Mesothelial cell of epicardium (in vitro differentiated cells): ENCODE results near the gene EML4. TPM values are rescaled to one million over a fixed set of nuclear protein-coding genes. Genes with fewer than 3 reads are reported as not detected.

Experiments
- DNase-seq, 2 experiments: peaks; one replicate each; pipeline ENCODE4 v3.0.0; 2021; ENCODE audit warnings: low spot score in 2 of 2; ENCODE audit not compliant: unreplicated experiment in 2 of 2
- H3K27ac Mint-ChIP-seq: 2 replicates; pipeline ENCODE4 v1.8.0; 2021; ENCODE audit warnings: mixed read lengths
- H3K27me3 Mint-ChIP-seq: 2 replicates; pipeline ENCODE4 v1.8.0; 2021; ENCODE audit warnings: low read depth, mixed read lengths
- H3K36me3 Mint-ChIP-seq: 2 replicates; pipeline ENCODE4 v1.8.0; 2021; ENCODE audit warnings: mixed read lengths
- H3K4me1 Mint-ChIP-seq: 2 replicates; pipeline ENCODE4 v1.8.0; 2021; ENCODE audit warnings: mixed read lengths
- H3K4me3 Mint-ChIP-seq: 2 replicates; pipeline ENCODE4 v1.8.0; 2021; ENCODE audit warnings: mild to moderate bottlenecking, moderate library complexity, mixed read lengths
- H3K9me3 Mint-ChIP-seq: 2 replicates; pipeline ENCODE4 v1.8.0; 2021; ENCODE audit warnings: mixed read lengths
- total RNA-seq: library from RNA; stranded (reverse); gene quantifications from 3 replicates; pipeline ENCODE4 v1.2.1, GENCODE V29; 2021
- TF ChIP-seq, protein P1 (sequence below): fragments of 200-600 bp; sonication (generic); IDR thresholded peaks from one replicate; pipeline ENCODE4 v1.5.0; 2021; ENCODE audit warnings: antibody characterized with exemption; ENCODE audit not compliant: unreplicated experiment

EML4 gene
- total RNA-seq, 1 donor from 2014 or later: 95.6 TPM

DNA sequence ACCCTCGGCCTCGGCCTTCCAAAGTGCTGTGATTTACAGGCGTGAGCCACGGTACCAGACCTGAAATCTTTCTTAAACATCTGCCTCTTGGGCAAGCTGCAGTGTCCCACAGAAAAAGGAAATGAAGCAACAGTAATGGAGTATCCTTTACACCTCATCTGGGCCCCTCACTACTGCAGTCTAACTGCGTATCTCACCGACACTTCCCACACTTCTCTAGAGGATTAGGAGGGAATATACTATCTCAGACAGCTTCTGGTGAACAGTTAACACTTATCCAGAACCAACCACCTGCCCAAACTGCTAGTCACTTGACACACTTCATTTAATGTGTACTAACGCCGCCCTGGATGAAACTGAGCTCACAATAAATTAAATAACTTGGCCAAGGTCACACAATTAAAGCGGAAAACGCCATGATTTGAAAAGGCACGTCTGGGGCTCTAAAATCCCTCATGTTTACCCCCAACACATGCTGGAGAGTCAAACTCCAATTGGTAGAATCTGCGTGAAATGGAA lies 190.9 kb downstream of the EML4 start:
- TF ChIP-seq, protein P1, sequence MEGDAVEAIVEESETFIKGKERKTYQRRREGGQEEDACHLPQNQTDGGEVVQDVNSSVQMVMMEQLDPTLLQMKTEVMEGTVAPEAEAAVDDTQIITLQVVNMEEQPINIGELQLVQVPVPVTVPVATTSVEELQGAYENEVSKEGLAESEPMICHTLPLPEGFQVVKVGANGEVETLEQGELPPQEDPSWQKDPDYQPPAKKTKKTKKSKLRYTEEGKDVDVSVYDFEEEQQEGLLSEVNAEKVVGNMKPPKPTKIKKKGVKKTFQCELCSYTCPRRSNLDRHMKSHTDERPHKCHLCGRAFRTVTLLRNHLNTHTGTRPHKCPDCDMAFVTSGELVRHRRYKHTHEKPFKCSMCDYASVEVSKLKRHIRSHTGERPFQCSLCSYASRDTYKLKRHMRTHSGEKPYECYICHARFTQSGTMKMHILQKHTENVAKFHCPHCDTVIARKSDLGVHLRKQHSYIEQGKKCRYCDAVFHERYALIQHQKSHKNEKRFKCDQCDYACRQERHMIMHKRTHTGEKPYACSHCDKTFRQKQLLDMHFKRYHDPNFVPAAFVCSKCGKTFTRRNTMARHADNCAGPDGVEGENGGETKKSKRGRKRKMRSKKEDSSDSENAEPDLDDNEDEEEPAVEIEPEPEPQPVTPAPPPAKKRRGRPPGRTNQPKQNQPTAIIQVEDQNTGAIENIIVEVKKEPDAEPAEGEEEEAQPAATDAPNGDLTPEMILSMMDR: no peak
- H3K9me3 Mint-ChIP-seq: no peaks in the 10 kb centered on the region
- no peak for DNase-seq
- peak overlapping the region; percentile 99 for H3K27ac Mint-ChIP-seq
- peaks cover 28% of the 10 kb centered on the region for H3K4me1 Mint-ChIP-seq
- no peaks in the 10 kb centered on the region for H3K36me3 Mint-ChIP-seq
- H3K4me3 Mint-ChIP-seq: peak overlapping the region; percentile 94
- no peaks in the 10 kb centered on the region for H3K27me3 Mint-ChIP-seq

DNA sequence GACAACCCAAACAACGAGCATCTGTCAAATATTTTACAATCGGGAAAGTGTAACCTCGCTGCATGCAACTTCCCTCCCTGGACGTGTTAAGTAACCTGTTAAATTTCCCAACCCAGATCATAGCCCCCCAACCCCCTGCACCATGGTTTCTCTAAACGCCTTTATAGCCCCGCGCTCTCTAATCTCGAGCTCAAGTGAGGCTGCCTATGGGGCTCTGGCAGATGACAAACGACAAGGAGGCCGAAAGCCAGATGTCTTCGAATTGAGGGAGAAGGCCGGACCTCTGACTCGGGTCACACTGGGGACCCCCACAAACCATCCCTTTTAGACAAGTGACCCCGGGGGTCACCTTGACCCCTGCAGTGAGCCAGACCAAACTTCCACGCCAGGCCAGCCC lies 191.3 kb downstream of the EML4 start:
- no peak for DNase-seq
- TF ChIP-seq, protein P1: no peak
- peak overlapping the region; percentile 99 for H3K27ac Mint-ChIP-seq

DNA sequence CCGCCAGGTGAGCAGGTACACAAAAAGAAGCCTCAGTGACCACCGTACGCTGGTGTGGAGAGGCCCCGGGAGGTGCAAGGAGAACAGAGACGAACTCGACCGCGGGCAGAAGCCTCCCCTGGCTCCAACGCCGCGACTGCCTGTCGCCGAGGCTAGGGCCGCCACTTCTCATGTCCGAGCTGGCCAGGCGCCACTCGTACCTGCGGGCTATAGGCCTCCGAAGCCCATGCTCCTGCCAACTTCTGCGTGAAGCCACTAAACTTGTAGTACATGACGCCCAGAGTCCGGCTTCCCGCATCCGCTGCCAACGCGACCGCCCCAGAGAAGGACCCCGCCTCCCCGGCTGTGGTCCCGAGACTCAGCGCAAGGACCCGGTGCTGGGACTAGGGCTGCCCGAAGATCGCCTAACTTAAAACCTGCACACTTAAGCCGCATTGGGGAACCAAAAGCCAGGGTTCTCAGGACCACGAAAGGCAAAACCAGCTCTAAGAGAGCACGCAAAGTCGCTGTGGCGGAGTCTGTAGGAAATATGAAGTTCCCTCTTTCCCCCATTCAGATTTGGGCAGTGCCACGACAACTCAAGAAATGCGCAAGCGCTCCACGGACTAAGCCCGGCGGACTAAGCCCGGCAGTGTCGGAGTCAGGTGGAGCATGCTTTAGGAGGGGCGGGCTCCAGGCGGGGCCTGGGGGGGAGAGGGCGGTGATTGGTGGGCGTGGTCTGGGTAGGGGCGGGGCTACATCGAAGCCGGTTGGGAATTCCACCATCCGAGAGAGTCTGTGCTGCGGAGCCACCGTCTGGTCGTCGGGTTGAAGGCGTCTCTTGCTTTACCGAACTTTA lies 192.0 kb downstream of the EML4 start, which contains the start of gene COX7A2L:
Gene COX7A2L, minus strand, starts transcription at position 328 of the 838 bp plus-strand sequence. Its CDS starts 56 bp downstream, at position 272.
- H3K4me3 Mint-ChIP-seq: peak within 1 kb of the TSS; percentile 94
- no peaks in the 10 kb centered on the region for H3K9me3 Mint-ChIP-seq
- DNase-seq: peak; percentile 95 to 98
- H3K4me1 Mint-ChIP-seq: peaks cover 28% of the 10 kb centered on the region
- no peaks in the 10 kb centered on the region for H3K27me3 Mint-ChIP-seq
- peak within 1 kb of the TSS; percentile 99 for H3K27ac Mint-ChIP-seq
- TF ChIP-seq, protein P1: no peak
- H3K36me3 Mint-ChIP-seq: no peaks in the 10 kb centered on the region

More for the DNA sequence above, 191.3 kb downstream of the EML4 start:
- Mint-ChIP-seq H3K4me1 (peaks cover 28% of the 10 kb centered on the region), H3K36me3 (no peaks in the 10 kb centered on the region), H3K9me3 (no peaks in the 10 kb centered on the region), H3K4me3 (peak overlapping the region; percentile 94), H3K27me3 (no peaks in the 10 kb centered on the region)

DNA sequence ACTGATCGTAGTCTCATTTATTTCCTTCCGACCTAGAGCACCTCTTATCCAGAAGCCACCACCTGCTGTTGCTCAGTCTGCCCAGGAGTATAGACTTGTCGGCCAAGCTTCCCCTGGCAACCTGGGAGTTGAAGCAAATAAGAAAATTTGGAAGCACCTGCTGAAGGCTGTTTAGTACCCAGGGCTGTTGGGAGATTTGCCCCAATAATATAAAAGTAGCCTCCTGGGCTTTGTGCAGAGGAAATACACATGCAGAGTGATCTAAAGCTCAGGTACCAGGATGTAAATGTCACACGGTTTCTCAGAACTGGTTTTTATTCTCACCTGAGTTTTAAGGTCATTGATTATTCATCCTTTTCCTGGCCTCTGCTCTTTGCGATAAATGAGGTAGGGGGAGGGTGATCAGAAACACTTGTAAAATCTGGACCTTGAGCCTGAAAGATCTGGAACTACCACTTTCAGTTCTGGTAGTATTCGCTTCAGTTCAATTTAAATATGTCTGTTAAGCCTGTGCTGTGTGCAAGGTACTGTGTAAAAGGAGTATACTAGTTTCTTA lies 192.7 kb downstream of the EML4 start:
- peaks cover 34% of the 10 kb centered on the region for H3K4me1 Mint-ChIP-seq
- H3K36me3 Mint-ChIP-seq: no peaks in the 10 kb centered on the region
- H3K4me3 Mint-ChIP-seq: peak overlapping the region; percentile 94
- H3K9me3 Mint-ChIP-seq: no peaks in the 10 kb centered on the region
- no peaks in the 10 kb centered on the region for H3K27me3 Mint-ChIP-seq
- DNase-seq: no peak
- peak overlapping the region; percentile 99 for H3K27ac Mint-ChIP-seq
- TF ChIP-seq, protein P1: no peak

DNA sequence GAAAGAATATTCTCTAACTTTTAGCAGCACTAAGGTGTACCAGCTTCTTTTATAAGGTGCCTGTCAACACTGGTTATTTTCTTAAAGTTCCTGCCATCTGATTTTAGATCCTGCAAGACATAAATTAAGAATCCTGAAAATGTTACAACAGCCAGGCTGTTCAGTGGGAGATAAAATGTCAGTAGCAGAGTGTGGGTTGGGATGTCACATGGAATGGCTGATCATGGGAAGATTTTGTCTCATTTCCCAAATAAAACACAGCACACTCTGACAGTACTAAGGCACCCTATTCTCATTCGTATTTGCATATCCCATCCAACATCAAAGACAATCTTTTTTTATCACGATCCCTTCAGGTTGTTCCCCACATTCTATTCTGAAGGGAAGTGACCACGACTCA lies 194.3 kb downstream of the EML4 start:
- H3K4me3 Mint-ChIP-seq: no peak overlapping the region

More for the DNA sequence above, 194.3 kb downstream of the EML4 start:
- H3K9me3 Mint-ChIP-seq: no peaks in the 10 kb centered on the region
- H3K36me3 Mint-ChIP-seq: no peaks in the 10 kb centered on the region
- H3K27ac Mint-ChIP-seq: no peak overlapping the region
- no peaks in the 10 kb centered on the region for H3K27me3 Mint-ChIP-seq
- TF ChIP-seq, protein P1: no peak
- H3K4me1 Mint-ChIP-seq: peaks cover 44% of the 10 kb centered on the region
- no peak for DNase-seq
